ENCODE results near the gene EDA.

- TF ChIP-seq CTCF (IDR thresholded peaks at IDR 0.05 in 8 of 11, conservative IDR thresholded peaks at IDR 0.05 in 3 of 11) (no peak), POLR2A (IDR thresholded peaks at IDR 0.05) (no peak), POLR2AphosphoS5 (IDR thresholded peaks at IDR 0.05) (no peak)
Measured at GRCh38 chrX:69815063-69815462, 199.2 kb downstream of the EDA start.
